Astrocyte (in vitro differentiated cells and primary cell): ENCODE results near the gene TIGD1. TPM values are rescaled to one million over a fixed set of nuclear protein-coding genes. Genes with fewer than 3 reads are reported as not detected.

Source experiments
- DNase-seq: peaks from one replicate; pipeline ENCODE4 v3.0.0-alpha.2; 2010; ENCODE audit warnings: low read depth
- FAIRE-seq: peaks from 2 replicates; lab custom pipeline; 2011; peaks lifted over from hg19 to GRCh38; lab: Jason Lieb, UNC
- H2AFZ ChIP-seq: 2 replicates; pipeline ENCODE4 v1.6.0; 2012; ENCODE audit warnings: low read depth, low read length, inconsistent platforms
- H3K27ac ChIP-seq: 2 replicates; pipeline ENCODE4 v1.5.1; 2011; ENCODE audit warnings: low read depth, low read length, inconsistent platforms
- H3K27me3 ChIP-seq: 2 replicates; pipeline ENCODE4 v1.6.0; 2011; ENCODE audit warnings: low read length, inconsistent platforms; ENCODE audit not compliant: insufficient read depth
- H3K36me3 ChIP-seq: 2 replicates; pipeline ENCODE4 v1.5.1; 2011; ENCODE audit warnings: low read length, inconsistent platforms; ENCODE audit not compliant: insufficient read depth
- H3K4me1 ChIP-seq: 2 replicates; pipeline ENCODE4 v1.5.1; 2011; ENCODE audit warnings: low read length, inconsistent platforms; ENCODE audit not compliant: insufficient read depth
- H3K4me2 ChIP-seq: 2 replicates; pipeline ENCODE4 v1.6.0; 2012; ENCODE audit warnings: low read length, inconsistent platforms
- H3K4me3 ChIP-seq: 2 replicates; pipeline ENCODE4 v1.5.1; 2011; ENCODE audit warnings: low read depth, mild to moderate bottlenecking, low read length, inconsistent platforms; ENCODE audit not compliant: insufficient read depth
- H3K79me2 ChIP-seq: 2 replicates; pipeline ENCODE4 v1.6.0; 2012; ENCODE audit warnings: mild to moderate bottlenecking, low read length, inconsistent platforms; ENCODE audit not compliant: insufficient read depth
- H3K9ac ChIP-seq: 2 replicates; pipeline ENCODE4 v1.6.0; 2012; ENCODE audit warnings: mild to moderate bottlenecking, low read length, inconsistent platforms
- H3K9me3 ChIP-seq: 2 replicates; pipeline ENCODE4 v1.5.1; 2012; ENCODE audit warnings: low read depth, mild to moderate bottlenecking, low read length, inconsistent platforms; ENCODE audit not compliant: insufficient read depth
- H4K20me1 ChIP-seq: 2 replicates; pipeline ENCODE4 v1.6.0; 2012; ENCODE audit warnings: low read length, inconsistent platforms; ENCODE audit not compliant: insufficient read depth
- H3K27ac Mint-ChIP-seq: one replicate; pipeline ENCODE4 v1.8.0; 2021; ENCODE audit warnings: mild to moderate bottlenecking, mixed read lengths; ENCODE audit not compliant: unreplicated experiment
- H3K27me3 Mint-ChIP-seq: one replicate; pipeline ENCODE4 v1.8.0; 2021; ENCODE audit warnings: low read depth, mixed read lengths; ENCODE audit not compliant: unreplicated experiment
- H3K36me3 Mint-ChIP-seq: one replicate; pipeline ENCODE4 v1.8.0; 2021; ENCODE audit warnings: low read depth, mixed read lengths; ENCODE audit not compliant: unreplicated experiment
- H3K4me1 Mint-ChIP-seq: one replicate; pipeline ENCODE4 v1.8.0; 2021; ENCODE audit warnings: low read depth, mixed read lengths; ENCODE audit not compliant: unreplicated experiment
- H3K4me3 Mint-ChIP-seq: one replicate; pipeline ENCODE4 v1.8.0; 2021; ENCODE audit warnings: mild to moderate bottlenecking, moderate library complexity, mixed read lengths; ENCODE audit not compliant: unreplicated experiment
- H3K9me3 Mint-ChIP-seq: one replicate; pipeline ENCODE4 v1.8.0; 2021; ENCODE audit warnings: mild to moderate bottlenecking, mixed read lengths; ENCODE audit not compliant: unreplicated experiment
- CTCF ChIP-seq: IDR thresholded peaks from 2 replicates; pipeline ENCODE4 v1.5.1; 2011; ENCODE audit warnings: low read depth, mild to moderate bottlenecking, inconsistent platforms, low read length, moderate library complexity; ENCODE audit not compliant: insufficient read depth
- EZH2 ChIP-seq: IDR thresholded peaks from 2 replicates; pipeline ENCODE4 v1.6.1; 2012; ENCODE audit warnings: mild to moderate bottlenecking, low read length, inconsistent platforms; ENCODE audit not compliant: insufficient read depth
- total RNA-seq: library from RNA; stranded (reverse); gene quantifications from 2 replicates; pipeline ENCODE4 v1.2.1, GENCODE V29; 2021

TIGD1 gene
- total RNA-seq, 1 donor from 2014 or later, result 6.5 TPM

- Mint-ChIP-seq H3K27me3 (peaks cover 63% of the 10 kb centered on the region), H3K9me3 (no peaks in the 10 kb centered on the region), H3K36me3 (no peaks in the 10 kb centered on the region), H3K4me1 (no peaks in the 10 kb centered on the region), H3K27ac (no peak overlapping the region), H3K4me3 (no peak overlapping the region)
- H4K20me1 ChIP-seq, result no peaks in the 10 kb centered on the region
- peaks cover 32% of the 10 kb centered on the region for H3K27me3 ChIP-seq
- DNase-seq (no peak), FAIRE-seq (no peak)
- H2AFZ ChIP-seq, result no peak overlapping the region
- no peak overlapping the region for H3K4me3 ChIP-seq
- H3K9me3 ChIP-seq, result no peaks in the 10 kb centered on the region
- no peak overlapping the region for H3K27ac ChIP-seq
- no peaks in the 10 kb centered on the region for H3K79me2 ChIP-seq
- H3K4me1 ChIP-seq, result no peaks in the 10 kb centered on the region
- no peak for TF ChIP-seq EZH2
- no peak for TF ChIP-seq CTCF
- no peak overlapping the region for H3K4me2 ChIP-seq
- no peaks in the 10 kb centered on the region for H3K36me3 ChIP-seq
- H3K9ac ChIP-seq, result no peak overlapping the region
Measured at GRCh38 chr2:232512602-232513001, 37.8 kb downstream of the TIGD1 start.

- H3K9me3 ChIP-seq, result no peaks in the 10 kb centered on the region
- no peak overlapping the region for H3K27ac ChIP-seq
- no peak overlapping the region for H3K9ac ChIP-seq
- FAIRE-seq (no peak), DNase-seq (no peak)
- no peak overlapping the region for H3K4me2 ChIP-seq
- H3K27ac Mint-ChIP-seq, result no peak overlapping the region
- H3K36me3 ChIP-seq, result no peaks in the 10 kb centered on the region
- no peak overlapping the region for H2AFZ ChIP-seq
- H3K27me3 Mint-ChIP-seq, result peaks cover 64% of the 10 kb centered on the region
- TF ChIP-seq CTCF (no peak), EZH2 (no peak)
- H3K79me2 ChIP-seq, result no peaks in the 10 kb centered on the region
- H3K27me3 ChIP-seq, result peaks cover 38% of the 10 kb centered on the region
- no peaks in the 10 kb centered on the region for H3K36me3 Mint-ChIP-seq
- no peaks in the 10 kb centered on the region for H4K20me1 ChIP-seq
- H3K9me3 Mint-ChIP-seq, result no peaks in the 10 kb centered on the region
- H3K4me3 ChIP-seq, result no peak overlapping the region
- H3K4me1 ChIP-seq, result no peaks in the 10 kb centered on the region
- no peaks in the 10 kb centered on the region for H3K4me1 Mint-ChIP-seq
- no peak overlapping the region for H3K4me3 Mint-ChIP-seq
Measured at GRCh38 chr2:232511336-232511890, 38.9 kb downstream of the TIGD1 start.

- no peak overlapping the region for H3K9ac ChIP-seq
- no peak for DNase-seq
Measured at GRCh38 chr2:232508251-232508650, 42.1 kb downstream of the TIGD1 start.

More at GRCh38 chr2:232508251-232508650, 42.1 kb downstream of the TIGD1 start:
- no peak overlapping the region for H3K4me3 ChIP-seq
- H3K4me1 ChIP-seq, result no peaks in the 10 kb centered on the region
- Mint-ChIP-seq H3K4me1 (no peaks in the 10 kb centered on the region), H3K36me3 (peaks cover 2% of the 10 kb centered on the region), H3K4me3 (no peak overlapping the region), H3K27me3 (peaks cover 67% of the 10 kb centered on the region), H3K27ac (no peak overlapping the region), H3K9me3 (no peaks in the 10 kb centered on the region)
- no peaks in the 10 kb centered on the region for H3K79me2 ChIP-seq
- no peak for TF ChIP-seq EZH2
- no peak for TF ChIP-seq CTCF
- H3K4me2 ChIP-seq, result no peak overlapping the region
- H3K27ac ChIP-seq, result no peak overlapping the region
- peaks cover 6% of the 10 kb centered on the region for H4K20me1 ChIP-seq
- H3K9me3 ChIP-seq, result no peaks in the 10 kb centered on the region
- H3K36me3 ChIP-seq, result no peaks in the 10 kb centered on the region
- no peak overlapping the region for H2AFZ ChIP-seq
- peaks cover 48% of the 10 kb centered on the region for H3K27me3 ChIP-seq
- no peak for FAIRE-seq
